Suprapubic skin (tissue), 4 donors: ENCODE measurements around the gene PRCD. TPM values are rescaled to one million over a fixed set of nuclear protein-coding genes. Genes with fewer than 3 reads are reported as not detected.
A peak's percentile ranks its signal among the peaks of the same experiment; 100 is the strongest.

Source experiments
- DNase-seq, 2 donors: peaks; one replicate each; pipeline ENCODE4 v3.0.0-alpha.2; 2019; ENCODE audit warnings: low spot score in 2 of 2
- H3K27ac ChIP-seq: fragments of 200-600 bp; sonication (generic); one replicate; pipeline ENCODE4 v1.5.1; 2019
- H3K27me3 ChIP-seq: fragments of 200-600 bp; sonication (generic); one replicate; pipeline ENCODE4 v1.5.1; 2019
- H3K36me3 ChIP-seq: fragments of 200-600 bp; sonication (generic); one replicate; pipeline ENCODE4 v1.5.1; 2019
- H3K4me1 ChIP-seq: fragments of 200-600 bp; sonication (generic); one replicate; pipeline ENCODE4 v1.5.1; 2019
- H3K4me3 ChIP-seq: fragments of 200-600 bp; sonication (generic); one replicate; pipeline ENCODE4 v1.5.1; 2019; ENCODE audit warnings: mild to moderate bottlenecking
- H3K9me3 ChIP-seq: fragments of 200-600 bp; sonication (generic); one replicate; pipeline ENCODE4 v1.5.1; 2019
- CTCF ChIP-seq, 2 donors: fragments of 200-600 bp in 1 of 2; fragments of 450-650 bp in 1 of 2; sonication (generic) in 1 of 2; IDR thresholded peaks; one replicate each; pipeline ENCODE4 v1.5.1; 2016 to 2019; ENCODE audit warnings: antibody characterized with exemption in 2 of 2, mild to moderate bottlenecking in 1 of 2, moderate library complexity in 1 of 2
- EP300 ChIP-seq: sonication (generic); formaldehyde crosslinking; IDR thresholded peaks from one replicate; pipeline ENCODE4 v1.6.1; 2017; ENCODE audit warnings: antibody characterized with exemption
- POLR2A ChIP-seq, 2 donors: fragments of 450-650 bp; IDR thresholded peaks; one replicate each; pipeline ENCODE4 v1.6.1; 2017; ENCODE audit warnings: antibody characterized with exemption in 2 of 2, mild to moderate bottlenecking in 2 of 2, moderate library complexity in 2 of 2
- POLR2AphosphoS5 ChIP-seq, 3 donors: sonication (generic); formaldehyde crosslinking; IDR thresholded peaks; one replicate each; pipeline ENCODE4 v1.6.1; 2017; ENCODE audit warnings: antibody characterized with exemption in 3 of 3
- WGBS: methylation state at CpG from one replicate; pipeline ENCODE4 v1.1.5; 2018; 5-methylcytosine and 5-hydroxymethylcytosine counted together
- total RNA-seq, 4 donors: library from RNA; depleted of rRNA; stranded (reverse); fragments of >200 nt; gene quantifications; one replicate each; pipeline ENCODE4 v1.1.0, GENCODE V29; 2016

Gene PRCD
- total RNA-seq, 4 donors from 2014 or later, result 1.3 to 2.8 (median 2.2) TPM; not detected in 1

DNA sequence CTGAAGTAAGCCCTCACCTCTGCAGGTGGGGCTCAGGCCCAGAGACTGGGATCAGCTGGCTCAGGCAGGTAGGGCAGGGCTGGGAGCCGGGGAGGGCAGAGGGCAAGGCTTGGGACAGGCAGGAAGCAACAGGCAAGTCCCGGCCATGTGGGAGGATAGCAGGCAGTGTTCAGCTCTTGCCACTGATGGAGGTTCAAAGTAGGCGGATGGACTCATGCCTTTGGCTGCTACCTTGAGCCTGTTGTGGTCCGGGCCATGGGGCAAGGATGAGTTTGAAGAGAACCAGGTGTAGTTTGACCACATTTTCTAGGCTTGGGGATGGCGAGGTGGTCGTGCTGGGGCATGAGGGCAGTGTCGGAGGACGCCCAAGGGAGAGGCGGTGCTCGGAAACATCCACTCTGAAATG, 2.7 kb downstream of the PRCD start:
- Histone ChIP-seq H3K9me3 (no peaks in the 10 kb centered on the region), H3K36me3 (no peaks in the 10 kb centered on the region), H3K4me3 (no peak overlapping the region), H3K27ac (no peak overlapping the region), H3K4me1 (peaks cover 89% of the 10 kb centered on the region), H3K27me3 (peaks cover 6% of the 10 kb centered on the region)
- 82% methylated on average over 10 of the region's 10 CpGs for WGBS
- DNase-seq, result no peak
- TF ChIP-seq POLR2AphosphoS5 (IDR thresholded peaks at IDR 0.05) (no peak), CTCF (IDR thresholded peaks at IDR 0.05) (no peak), EP300 (no peak), POLR2A (IDR thresholded peaks at IDR 0.05) (no peak)

DNA sequence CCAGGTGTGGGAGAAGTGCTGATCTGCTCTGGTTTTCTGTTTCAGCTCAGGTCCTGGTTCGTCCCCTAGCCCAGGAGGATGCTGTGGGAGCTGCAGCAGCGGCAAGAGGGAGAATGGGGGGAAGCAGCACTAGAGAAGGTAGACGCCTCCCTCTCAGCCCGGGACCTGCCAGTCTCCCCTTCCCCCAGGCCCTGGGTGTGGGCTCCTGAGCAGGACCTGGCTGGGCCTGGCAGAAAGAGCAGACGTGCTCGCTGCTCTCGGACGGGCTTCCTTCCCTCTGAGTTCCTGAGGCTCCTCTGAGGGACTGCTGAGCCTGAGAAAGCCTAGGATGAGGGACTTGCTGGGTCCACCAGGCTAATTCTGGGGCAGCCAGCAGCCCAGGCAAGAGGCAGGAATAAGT, 3.1 kb downstream of the PRCD start:
- H3K27ac ChIP-seq, result no peak overlapping the region
- H3K4me1 ChIP-seq, result peaks cover 88% of the 10 kb centered on the region
- peaks cover 3% of the 10 kb centered on the region for H3K27me3 ChIP-seq

DNA sequence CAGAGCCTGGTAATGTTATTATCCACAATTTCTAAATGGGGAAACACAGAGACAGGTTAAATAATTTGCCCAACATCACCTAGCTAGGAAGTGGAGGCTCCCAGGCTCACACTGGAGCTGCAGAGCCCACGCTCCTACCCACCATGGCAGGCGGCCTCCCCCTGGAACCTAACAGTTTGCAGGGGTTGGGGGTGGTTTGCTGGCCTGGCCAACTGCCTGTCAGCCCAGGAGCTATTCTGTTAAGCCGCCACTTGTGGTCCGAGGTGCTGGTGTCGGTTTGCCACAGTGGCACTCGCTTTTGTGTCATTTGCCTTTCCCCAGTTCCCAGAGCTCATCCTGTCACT, 3.6 kb downstream of the PRCD start:
- Histone ChIP-seq H3K4me3 (no peak overlapping the region), H3K4me1 (peaks cover 88% of the 10 kb centered on the region), H3K36me3 (no peaks in the 10 kb centered on the region), H3K9me3 (no peaks in the 10 kb centered on the region), H3K27me3 (no peaks in the 10 kb centered on the region), H3K27ac (peak overlapping the region; percentile 16)
- 97% methylated on average over 6 of the region's 6 CpGs for WGBS
- no peak for DNase-seq
- TF ChIP-seq POLR2A (IDR thresholded peaks at IDR 0.05), result no peak

More for the DNA sequence above, 3.1 kb downstream of the PRCD start:
- Histone ChIP-seq H3K9me3 (no peaks in the 10 kb centered on the region), H3K4me3 (no peak overlapping the region), H3K36me3 (no peaks in the 10 kb centered on the region)
- WGBS, result 73% methylated on average over 2 of the region's 8 CpGs
- DNase-seq, result no peak
- TF ChIP-seq POLR2A (IDR thresholded peaks at IDR 0.05), result no peak
- TF ChIP-seq EP300, result no peak
- no peak for TF ChIP-seq POLR2AphosphoS5 (IDR thresholded peaks at IDR 0.05)
- no peak for TF ChIP-seq CTCF (IDR thresholded peaks at IDR 0.05)

DNA sequence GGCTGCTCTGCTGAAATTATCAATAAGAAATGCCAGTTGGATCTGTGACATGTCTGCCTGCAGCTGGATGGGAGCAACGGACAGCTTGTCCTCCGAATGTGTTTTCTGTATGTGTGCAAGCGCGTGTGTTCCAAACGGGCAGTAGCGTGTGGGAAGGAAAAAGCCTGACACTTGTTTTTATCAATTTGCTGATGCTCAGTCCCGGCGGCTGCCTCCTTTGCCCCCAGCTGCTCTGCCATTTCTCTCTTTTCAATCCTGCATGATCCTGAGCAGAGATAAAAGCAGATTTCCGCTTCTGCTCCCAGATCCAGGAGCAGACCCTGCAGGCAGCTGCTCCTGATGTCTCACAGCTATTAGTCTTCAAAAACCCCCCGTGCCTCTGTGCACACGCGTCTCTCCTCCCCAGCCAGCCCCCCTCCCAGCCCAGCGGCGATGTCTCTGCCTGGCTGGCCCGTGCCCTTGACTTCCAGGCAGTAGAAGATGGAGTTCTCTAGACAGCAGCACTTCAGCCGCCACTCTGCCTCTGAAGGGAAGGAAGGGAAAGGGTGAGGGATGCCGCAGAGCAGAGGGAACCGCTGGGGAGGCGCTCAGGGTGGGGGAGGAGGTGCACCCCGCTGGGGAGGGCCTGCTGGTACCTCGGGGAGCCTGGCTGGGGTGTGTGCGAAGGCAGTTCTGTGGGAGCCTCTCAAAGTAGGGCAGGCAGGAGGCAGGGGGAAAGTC, 4.1 kb downstream of the PRCD start:
- H3K9me3 ChIP-seq, result no peaks in the 10 kb centered on the region
- peak in 1 of 2 donors; percentile 61 for DNase-seq
- no peak for TF ChIP-seq CTCF (IDR thresholded peaks at IDR 0.05)
- TF ChIP-seq POLR2AphosphoS5 (IDR thresholded peaks at IDR 0.05), result no peak
- no peak for TF ChIP-seq EP300
- 32% methylated on average over 22 of the region's 22 CpGs for WGBS
- H3K27ac ChIP-seq, result peak overlapping the region; percentile 20
- H3K27me3 ChIP-seq, result no peaks in the 10 kb centered on the region
- H3K36me3 ChIP-seq, result no peaks in the 10 kb centered on the region
- H3K4me1 ChIP-seq, result peaks cover 85% of the 10 kb centered on the region
- H3K4me3 ChIP-seq, result no peak overlapping the region

DNA sequence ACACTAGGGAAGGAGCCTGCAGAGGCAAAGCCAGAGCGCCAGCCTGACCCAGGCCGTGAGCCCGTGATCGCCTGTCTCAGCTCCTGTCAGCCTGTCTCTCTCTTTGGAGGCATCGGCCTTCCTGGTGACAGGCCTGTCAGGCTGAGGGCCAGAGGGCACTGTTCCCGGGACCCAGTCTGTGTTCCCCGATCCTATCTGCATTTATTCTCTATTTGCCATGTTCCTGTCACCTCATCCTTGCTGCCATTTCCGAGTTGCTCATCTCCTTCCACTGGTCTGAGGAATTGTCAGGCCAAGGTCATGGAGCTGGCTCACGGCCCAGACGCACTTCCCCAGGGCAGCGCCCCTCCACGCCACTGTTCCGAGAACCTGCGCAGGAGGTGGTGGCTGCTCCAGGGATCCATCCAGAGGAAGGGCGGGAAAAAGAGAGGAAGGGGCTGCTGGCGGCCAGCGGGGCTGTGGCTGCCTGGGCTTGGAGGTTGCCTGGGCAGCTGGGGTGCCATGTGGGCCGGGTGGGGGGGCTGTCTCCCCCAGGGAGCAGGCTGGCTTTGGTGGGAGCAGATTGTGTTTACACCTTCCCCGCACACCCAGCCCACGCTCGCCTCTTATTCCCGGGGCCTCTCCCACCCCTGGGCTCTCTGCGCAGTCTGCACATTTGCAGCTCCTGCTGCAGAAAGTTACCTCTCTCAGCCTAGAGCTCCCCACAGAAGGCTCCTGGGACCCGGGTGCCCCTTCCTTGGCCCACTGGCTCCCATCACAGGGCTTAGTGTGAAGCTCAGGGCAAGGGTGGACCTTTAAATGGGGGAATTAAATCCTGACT, 4.9 kb downstream of the PRCD start:
- H3K4me3 ChIP-seq, result no peak overlapping the region
- H3K4me1 ChIP-seq, result peaks cover 78% of the 10 kb centered on the region
- H3K9me3 ChIP-seq, result no peaks in the 10 kb centered on the region
- 60% methylated on average over 18 of the region's 24 CpGs for WGBS
- DNase-seq, result no peak
- no peaks in the 10 kb centered on the region for H3K27me3 ChIP-seq
- no peaks in the 10 kb centered on the region for H3K36me3 ChIP-seq
- no peak for TF ChIP-seq CTCF (IDR thresholded peaks at IDR 0.05)
- no peak for TF ChIP-seq EP300
- no peak for TF ChIP-seq POLR2AphosphoS5 (IDR thresholded peaks at IDR 0.05)
- TF ChIP-seq POLR2A (IDR thresholded peaks at IDR 0.05), result no peak
- peak overlapping the region; percentile 20 for H3K27ac ChIP-seq
